OCI-LY7 (cell line): ENCODE results near the gene GPRIN3.

Experiments
- EZH2phosphoT487 ChIP-seq: fragments of 200-600 bp; sonication (generic); IDR thresholded peaks from 2 replicates; pipeline ENCODE4 v1.6.1; 2018; ENCODE audit warnings: low read depth, borderline replicate concordance, mild to moderate bottlenecking, mixed run types, antibody characterized with exemption, low read length, moderate library complexity, mixed read lengths
- TF ChIP-seq, protein P1 (sequence below): fragments of 200-600 bp; sonication (generic); conservative IDR thresholded peaks from 2 replicates; pipeline ENCODE4 v1.5.1; 2014; ENCODE audit warnings: mild to moderate bottlenecking, antibody characterized with exemption, low read length, moderate library complexity, mixed read lengths

DNA sequence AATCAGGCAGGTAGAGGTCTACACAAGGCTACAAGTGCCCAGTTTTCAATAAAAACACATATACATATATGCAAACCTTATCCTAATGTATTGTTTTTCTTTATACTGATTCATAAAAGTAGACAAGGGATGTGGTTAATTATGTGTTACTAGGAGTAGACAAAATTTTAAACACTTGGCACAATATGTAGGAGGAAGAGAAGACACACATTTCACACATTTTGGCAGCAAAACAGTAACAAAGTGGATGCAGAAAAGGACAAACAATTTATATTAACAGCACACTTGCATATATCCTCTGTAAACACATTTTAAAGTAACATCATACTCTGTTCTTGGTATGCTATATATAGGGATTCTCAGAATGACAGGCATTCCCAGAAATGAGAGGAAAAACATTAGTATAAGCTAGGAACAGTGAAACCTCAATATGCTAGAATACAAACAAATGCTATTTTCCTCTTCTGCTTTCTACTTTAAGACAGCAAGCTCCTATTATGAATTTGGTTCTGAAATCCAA, 63.8 kb downstream of the GPRIN3 start:
- TF ChIP-seq EZH2phosphoT487 = no peak
- TF ChIP-seq, protein P1, sequence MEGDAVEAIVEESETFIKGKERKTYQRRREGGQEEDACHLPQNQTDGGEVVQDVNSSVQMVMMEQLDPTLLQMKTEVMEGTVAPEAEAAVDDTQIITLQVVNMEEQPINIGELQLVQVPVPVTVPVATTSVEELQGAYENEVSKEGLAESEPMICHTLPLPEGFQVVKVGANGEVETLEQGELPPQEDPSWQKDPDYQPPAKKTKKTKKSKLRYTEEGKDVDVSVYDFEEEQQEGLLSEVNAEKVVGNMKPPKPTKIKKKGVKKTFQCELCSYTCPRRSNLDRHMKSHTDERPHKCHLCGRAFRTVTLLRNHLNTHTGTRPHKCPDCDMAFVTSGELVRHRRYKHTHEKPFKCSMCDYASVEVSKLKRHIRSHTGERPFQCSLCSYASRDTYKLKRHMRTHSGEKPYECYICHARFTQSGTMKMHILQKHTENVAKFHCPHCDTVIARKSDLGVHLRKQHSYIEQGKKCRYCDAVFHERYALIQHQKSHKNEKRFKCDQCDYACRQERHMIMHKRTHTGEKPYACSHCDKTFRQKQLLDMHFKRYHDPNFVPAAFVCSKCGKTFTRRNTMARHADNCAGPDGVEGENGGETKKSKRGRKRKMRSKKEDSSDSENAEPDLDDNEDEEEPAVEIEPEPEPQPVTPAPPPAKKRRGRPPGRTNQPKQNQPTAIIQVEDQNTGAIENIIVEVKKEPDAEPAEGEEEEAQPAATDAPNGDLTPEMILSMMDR = no peak
